Ishikawa (cell line): Measurements from ENCODE around the gene RASGEF1B.

Experiments
- CEBPB ChIP-seq: IDR thresholded peaks from 2 replicates; pipeline ENCODE4 v1.6.1; 2012
- CREB1 ChIP-seq: IDR thresholded peaks from 2 replicates; pipeline ENCODE4 v1.6.1; 2012; ENCODE audit warnings: low read depth
- EGR1 ChIP-seq: IDR thresholded peaks from 2 replicates; pipeline ENCODE4 v1.6.1; 2012
- EP300 ChIP-seq: IDR thresholded peaks from 2 replicates; pipeline ENCODE4 v1.6.1; 2012; ENCODE audit warnings: borderline replicate concordance
- FOXM1 ChIP-seq: IDR thresholded peaks from 2 replicates; pipeline ENCODE4 v1.6.1; 2012; ENCODE audit warnings: low read depth, borderline replicate concordance
- RAD21 ChIP-seq: IDR thresholded peaks from 2 replicates; pipeline ENCODE4 v1.6.1; 2012; ENCODE audit warnings: low read depth
- TAF1 ChIP-seq: IDR thresholded peaks from 2 replicates; pipeline ENCODE4 v1.6.1; 2012; ENCODE audit warnings: low read depth, mild to moderate bottlenecking
- TCF12 ChIP-seq: IDR thresholded peaks from 2 replicates; pipeline ENCODE4 v1.6.1; 2012; ENCODE audit warnings: low read depth
- TEAD4 ChIP-seq: IDR thresholded peaks from 2 replicates; pipeline ENCODE4 v1.6.1; 2012
- YY1 ChIP-seq: IDR thresholded peaks from 2 replicates; pipeline ENCODE4 v1.6.1; 2012; ENCODE audit warnings: low read depth
- TF ChIP-seq, protein P1 (sequence below): IDR thresholded peaks from 2 replicates; pipeline ENCODE4 v1.6.1; 2012; ENCODE audit warnings: low read depth, mild to moderate bottlenecking
- TF ChIP-seq, protein P2 (sequence below): IDR thresholded peaks from 2 replicates; pipeline ENCODE4 v1.6.1; 2012

DNA sequence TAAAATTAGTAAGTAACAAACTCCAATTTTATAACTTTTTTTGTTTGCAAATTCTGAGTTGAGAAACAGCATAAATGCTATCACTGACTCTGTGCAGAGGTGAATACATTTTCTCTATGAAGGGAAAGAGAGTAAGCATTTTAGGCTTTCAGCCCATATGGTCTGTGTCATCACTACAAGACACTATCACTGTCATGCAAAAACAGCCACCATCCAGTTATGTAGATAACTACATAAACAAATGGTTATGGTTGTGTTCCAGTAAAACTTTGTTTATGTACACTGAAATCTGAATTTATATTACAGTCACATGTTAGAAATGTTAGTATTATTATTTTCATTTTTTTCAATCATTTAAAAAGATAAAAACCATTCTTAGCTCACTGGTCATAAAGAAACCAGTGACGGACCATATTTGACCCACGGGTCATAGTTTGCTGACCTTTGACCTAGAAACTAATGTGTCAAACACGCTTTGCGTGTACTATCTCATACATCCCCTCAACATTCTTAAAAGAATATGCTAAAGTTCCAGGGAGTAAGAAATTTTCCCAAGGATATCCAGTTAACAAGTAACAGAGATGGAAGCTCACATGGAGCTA is 29.1 kb downstream of the RASGEF1B start:
- TF ChIP-seq, protein P1, sequence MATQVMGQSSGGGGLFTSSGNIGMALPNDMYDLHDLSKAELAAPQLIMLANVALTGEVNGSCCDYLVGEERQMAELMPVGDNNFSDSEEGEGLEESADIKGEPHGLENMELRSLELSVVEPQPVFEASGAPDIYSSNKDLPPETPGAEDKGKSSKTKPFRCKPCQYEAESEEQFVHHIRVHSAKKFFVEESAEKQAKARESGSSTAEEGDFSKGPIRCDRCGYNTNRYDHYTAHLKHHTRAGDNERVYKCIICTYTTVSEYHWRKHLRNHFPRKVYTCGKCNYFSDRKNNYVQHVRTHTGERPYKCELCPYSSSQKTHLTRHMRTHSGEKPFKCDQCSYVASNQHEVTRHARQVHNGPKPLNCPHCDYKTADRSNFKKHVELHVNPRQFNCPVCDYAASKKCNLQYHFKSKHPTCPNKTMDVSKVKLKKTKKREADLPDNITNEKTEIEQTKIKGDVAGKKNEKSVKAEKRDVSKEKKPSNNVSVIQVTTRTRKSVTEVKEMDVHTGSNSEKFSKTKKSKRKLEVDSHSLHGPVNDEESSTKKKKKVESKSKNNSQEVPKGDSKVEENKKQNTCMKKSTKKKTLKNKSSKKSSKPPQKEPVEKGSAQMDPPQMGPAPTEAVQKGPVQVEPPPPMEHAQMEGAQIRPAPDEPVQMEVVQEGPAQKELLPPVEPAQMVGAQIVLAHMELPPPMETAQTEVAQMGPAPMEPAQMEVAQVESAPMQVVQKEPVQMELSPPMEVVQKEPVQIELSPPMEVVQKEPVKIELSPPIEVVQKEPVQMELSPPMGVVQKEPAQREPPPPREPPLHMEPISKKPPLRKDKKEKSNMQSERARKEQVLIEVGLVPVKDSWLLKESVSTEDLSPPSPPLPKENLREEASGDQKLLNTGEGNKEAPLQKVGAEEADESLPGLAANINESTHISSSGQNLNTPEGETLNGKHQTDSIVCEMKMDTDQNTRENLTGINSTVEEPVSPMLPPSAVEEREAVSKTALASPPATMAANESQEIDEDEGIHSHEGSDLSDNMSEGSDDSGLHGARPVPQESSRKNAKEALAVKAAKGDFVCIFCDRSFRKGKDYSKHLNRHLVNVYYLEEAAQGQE, result no peak
- TF ChIP-seq TEAD4 (no peak), TAF1 (no peak), RAD21 (no peak), YY1 (no peak), CEBPB (no peak), CREB1 (no peak), EGR1 (no peak), EP300 (no peak), FOXM1 (no peak), TCF12 (no peak)
- TF ChIP-seq, protein P2, sequence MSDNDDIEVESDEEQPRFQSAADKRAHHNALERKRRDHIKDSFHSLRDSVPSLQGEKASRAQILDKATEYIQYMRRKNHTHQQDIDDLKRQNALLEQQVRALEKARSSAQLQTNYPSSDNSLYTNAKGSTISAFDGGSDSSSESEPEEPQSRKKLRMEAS, result no peak
